SU-DHL-6 (cell line): Measurements from ENCODE around the gene SUSD4.

Experiments used
- H2AFZ ChIP-seq: fragments of 200-600 bp; sonication (generic); 2 replicates; pipeline ENCODE4 v1.6.1; 2014; ENCODE audit warnings: low read depth, mild to moderate bottlenecking, moderate library complexity, mixed read lengths, antibody characterized with exemption, low read length; ENCODE audit not compliant: severe bottlenecking
- H3F3A ChIP-seq: fragments of 200-600 bp; shearing (Covaris generic); 2 replicates; pipeline ENCODE4 v1.6.0; 2016; ENCODE audit warnings: antibody characterized with exemption, mild to moderate bottlenecking; ENCODE audit not compliant: insufficient read depth
- H3K27ac ChIP-seq: fragments of 200-600 bp; sonication (generic); 2 replicates; pipeline ENCODE4 v1.5.1; 2016; ENCODE audit warnings: low read depth, mild to moderate bottlenecking, low read length, moderate library complexity, mixed read lengths
- H3K27me3 ChIP-seq: fragments of 200-600 bp; sonication (generic), shearing (Covaris generic); 2 replicates; pipeline ENCODE4 v1.6.0; 2014; ENCODE audit warnings: mild to moderate bottlenecking, low read length
- H3K36me3 ChIP-seq: fragments of 200-600 bp; sonication (generic); 2 replicates; pipeline ENCODE4 v1.6.1; 2014; ENCODE audit warnings: mild to moderate bottlenecking, low read length, mixed read lengths
- H3K4me2 ChIP-seq: fragments of 300-600, 200-600 bp; shearing (Covaris generic), sonication (generic); 2 replicates; pipeline ENCODE4 v1.6.0; 2014; ENCODE audit warnings: low read length, low read depth, mild to moderate bottlenecking; ENCODE audit not compliant: poor library complexity, severe bottlenecking
- H3K4me3 ChIP-seq: fragments of 200-600 bp; sonication (generic); 2 replicates; pipeline ENCODE4 v1.5.1; 2014; ENCODE audit warnings: antibody characterized with exemption, low read length, mild to moderate bottlenecking, mixed read lengths; ENCODE audit not compliant: insufficient read depth, poor library complexity, severe bottlenecking
- H3K79me2 ChIP-seq: fragments of 200-600 bp; sonication (generic); 2 replicates; pipeline ENCODE4 v1.6.1; 2014; ENCODE audit warnings: mild to moderate bottlenecking, low read length, moderate library complexity; ENCODE audit not compliant: insufficient read depth
- H3K9ac ChIP-seq: fragments of 200-600 bp; sonication (generic); 2 replicates; pipeline ENCODE4 v1.7.0; 2014; ENCODE audit warnings: mild to moderate bottlenecking, low read length
- H3K9me2 ChIP-seq: fragments of 200-600 bp; sonication (generic); replicated peaks from 2 replicates; pipeline ENCODE4 v1.6.1; 2014; ENCODE audit warnings: low read length; ENCODE audit not compliant: insufficient read depth
- H3K9me3 ChIP-seq: fragments of 200-600 bp; sonication (generic); 2 replicates; pipeline ENCODE4 v1.6.1; 2014; ENCODE audit warnings: low read length, mixed read lengths; ENCODE audit not compliant: insufficient read depth
- H4K20me1 ChIP-seq: fragments of 200-600 bp; sonication (generic); 2 replicates; pipeline ENCODE4 v1.6.1; 2014; ENCODE audit warnings: low read depth, mild to moderate bottlenecking, antibody characterized with exemption, low read length, moderate library complexity, mixed read lengths
- CTCF ChIP-seq: fragments of 200-600 bp; sonication (generic); IDR thresholded peaks from one replicate; pipeline ENCODE4 v1.5.1; 2017; ENCODE audit warnings: antibody characterized with exemption, mild to moderate bottlenecking, low read length, moderate library complexity; ENCODE audit not compliant: insufficient read depth, poor library complexity, severe bottlenecking
- EZH2phosphoT487 ChIP-seq: fragments of 200-600 bp; sonication (generic), shearing (Covaris generic); conservative IDR thresholded peaks from 2 replicates; pipeline ENCODE4 v1.6.1; 2018; ENCODE audit warnings: mild to moderate bottlenecking, antibody characterized with exemption, low read length, moderate library complexity, mixed read lengths

SUSD4 gene

DNA sequence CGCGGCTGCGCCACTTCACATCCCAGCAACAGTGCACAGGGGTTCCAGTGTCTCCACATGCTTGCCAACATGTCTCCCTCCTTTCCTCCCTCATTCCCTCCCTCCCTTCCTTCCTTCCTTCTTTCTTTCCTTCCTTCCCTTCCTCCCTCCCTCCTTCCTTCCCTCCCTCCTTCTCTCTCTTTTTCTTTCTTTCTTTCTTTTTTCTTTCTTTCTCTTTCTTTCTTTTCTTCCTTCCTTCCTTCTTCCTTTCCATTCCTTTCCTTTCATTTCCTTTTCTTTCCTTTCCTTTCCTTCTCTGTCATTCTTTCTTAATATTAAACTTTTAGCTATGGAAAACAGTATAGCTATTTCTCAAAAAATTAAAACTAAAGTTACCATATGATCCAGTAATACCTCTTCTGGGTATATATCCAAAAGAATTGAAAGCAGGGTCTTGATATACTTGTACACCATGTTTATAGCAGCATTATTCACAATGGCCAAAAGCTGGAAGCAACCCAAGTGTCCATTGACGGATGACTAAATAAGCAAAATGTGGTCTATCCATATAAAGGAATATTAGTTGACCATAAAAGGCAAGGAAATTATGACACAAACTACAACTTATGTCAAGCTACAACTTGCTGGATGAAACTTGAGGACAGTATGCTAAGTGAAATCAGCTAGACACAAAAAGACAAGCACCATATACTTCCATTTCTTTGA, 165.9 kb downstream of the SUSD4 start:
- Histone ChIP-seq H3K4me3 (no peak overlapping the region), H3K9me2 (no peaks in the 10 kb centered on the region), H3K79me2 (no peaks in the 10 kb centered on the region), H3F3A (no peaks in the 10 kb centered on the region), H4K20me1 (no peaks in the 10 kb centered on the region), H3K27ac (no peak overlapping the region), H3K27me3 (no peaks in the 10 kb centered on the region), H2AFZ (no peak overlapping the region), H3K9ac (no peak overlapping the region), H3K36me3 (no peaks in the 10 kb centered on the region), H3K9me3 (no peaks in the 10 kb centered on the region), H3K4me2 (no peak overlapping the region)
- TF ChIP-seq EZH2phosphoT487, result no peak
- no peak for TF ChIP-seq CTCF

GRCh38 chr1:223189903-223190724, 173.9 kb downstream of the SUSD4 start:
- Histone ChIP-seq H3K4me3 (no peak overlapping the region), H3K79me2 (no peaks in the 10 kb centered on the region), H2AFZ (no peak overlapping the region), H3K4me2 (no peak overlapping the region), H3K36me3 (no peaks in the 10 kb centered on the region), H3K9me2 (no peaks in the 10 kb centered on the region), H4K20me1 (no peaks in the 10 kb centered on the region), H3K9me3 (no peaks in the 10 kb centered on the region), H3K27ac (no peak overlapping the region), H3K9ac (no peak overlapping the region), H3F3A (no peaks in the 10 kb centered on the region), H3K27me3 (no peaks in the 10 kb centered on the region)
- no peak for TF ChIP-seq CTCF
- no peak for TF ChIP-seq EZH2phosphoT487

- Histone ChIP-seq H3K27ac (no peak overlapping the region), H2AFZ (no peak overlapping the region), H3F3A (no peaks in the 10 kb centered on the region), H3K4me2 (no peak overlapping the region), H3K36me3 (no peaks in the 10 kb centered on the region), H4K20me1 (no peaks in the 10 kb centered on the region), H3K4me3 (no peak overlapping the region), H3K9me3 (no peaks in the 10 kb centered on the region), H3K9me2 (no peaks in the 10 kb centered on the region), H3K79me2 (no peaks in the 10 kb centered on the region), H3K9ac (no peak overlapping the region), H3K27me3 (no peaks in the 10 kb centered on the region)
- TF ChIP-seq EZH2phosphoT487, result no peak
- no peak for TF ChIP-seq CTCF
Observed at GRCh38 chr1:223189525-223189902, 174.5 kb downstream of the SUSD4 start.
